ENCODE results near the gene TRIM2.

Gene TRIM2

GRCh38 chr4:153290134-153290533 lies 85.9 kb downstream of the TRIM2 start:
- H3K79me1 ChIP-seq (ENCODE audit: low read length): no peaks in the 10 kb centered on the region
- H3K9ac ChIP-seq (ENCODE audit: low read length): no peak overlapping the region
- H3K56ac ChIP-seq (ENCODE audit: low read length): no peak overlapping the region
- H2BK15ac ChIP-seq (replicated peaks; ENCODE audit: low read depth): no peak overlapping the region
- no peak overlapping the region for H3K18ac ChIP-seq (ENCODE audit: low read length)
- H3K4me2 ChIP-seq (ENCODE audit: low read length): no peak overlapping the region
- no peak overlapping the region for H2BK5ac ChIP-seq (ENCODE audit: low read length)
- no peak overlapping the region for H2AK5ac ChIP-seq (ENCODE audit: low read length)
- H2BK120ac ChIP-seq (ENCODE audit: low read depth, low read length): no peak overlapping the region
- H3K4me1 ChIP-seq (ENCODE audit: control insufficient read depth, low read depth, low read length): no peaks in the 10 kb centered on the region
- DNase-seq: no peak
- H4K5ac ChIP-seq (ENCODE audit: low read length): no peak overlapping the region
- no CpG with 5 or more reads among the region's 3 CpGs for WGBS (ENCODE audit: extremely low coverage, insufficient coverage, low lambda C conversion rate)
- H4K8ac ChIP-seq (ENCODE audit: low read depth, low read length): no peak overlapping the region
- no peaks in the 10 kb centered on the region for H3K79me2 ChIP-seq (ENCODE audit: control insufficient read depth, insufficient read depth, low read length)
- H3K4ac ChIP-seq (ENCODE audit: low read depth, low read length): no peak overlapping the region
- no peak overlapping the region for H3K27ac ChIP-seq (ENCODE audit: low read depth, low read length)
- H3K36me3 ChIP-seq (ENCODE audit: control insufficient read depth, insufficient read depth, low read length): peaks cover 1% of the 10 kb centered on the region
- no peak overlapping the region for H3K4me3 ChIP-seq (ENCODE audit: low read length)
- no peak overlapping the region for H3K23ac ChIP-seq (ENCODE audit: low read length)
- no peaks in the 10 kb centered on the region for H3K27me3 ChIP-seq (ENCODE audit: insufficient read depth, low read length, poor library complexity)

GRCh38 chr4:153291562-153291961 lies 87.3 kb downstream of the TRIM2 start:
- Histone ChIP-seq H3K23ac (ENCODE audit: low read length) (no peak overlapping the region), H3K27ac (ENCODE audit: low read depth, low read length) (no peak overlapping the region), H4K5ac (ENCODE audit: low read length) (no peak overlapping the region), H2BK15ac (replicated peaks; ENCODE audit: low read depth) (no peak overlapping the region), H3K4ac (ENCODE audit: low read depth, low read length) (no peak overlapping the region), H2BK5ac (ENCODE audit: low read length) (no peak overlapping the region), H3K79me2 (ENCODE audit: control insufficient read depth, insufficient read depth, low read length) (no peaks in the 10 kb centered on the region), H3K18ac (ENCODE audit: low read length) (no peak overlapping the region), H2AK5ac (ENCODE audit: low read length) (no peak overlapping the region), H3K56ac (ENCODE audit: low read length) (no peak overlapping the region), H3K27me3 (ENCODE audit: insufficient read depth, low read length, poor library complexity) (no peaks in the 10 kb centered on the region), H3K4me3 (ENCODE audit: low read length) (no peak overlapping the region), H3K4me1 (ENCODE audit: control insufficient read depth, low read depth, low read length) (no peaks in the 10 kb centered on the region), H3K4me2 (ENCODE audit: low read length) (no peak overlapping the region), H3K9ac (ENCODE audit: low read length) (no peak overlapping the region), H4K8ac (ENCODE audit: low read depth, low read length) (no peak overlapping the region), H3K36me3 (ENCODE audit: control insufficient read depth, insufficient read depth, low read length) (peaks cover 3% of the 10 kb centered on the region), H2BK120ac (ENCODE audit: low read depth, low read length) (no peak overlapping the region), H3K79me1 (ENCODE audit: low read length) (no peaks in the 10 kb centered on the region)
- WGBS (ENCODE audit: extremely low coverage, insufficient coverage, low lambda C conversion rate): no CpG with 5 or more reads among the region's 2 CpGs
- no peak for DNase-seq

- no peak overlapping the region for H3K56ac ChIP-seq (ENCODE audit: low read length)
- no peak overlapping the region for H2BK120ac ChIP-seq (ENCODE audit: low read depth, low read length)
- H3K4me1 ChIP-seq (ENCODE audit: control insufficient read depth, low read depth, low read length): no peaks in the 10 kb centered on the region
- H3K4ac ChIP-seq (ENCODE audit: low read depth, low read length): no peak overlapping the region
- H3K23ac ChIP-seq (ENCODE audit: low read length): no peak overlapping the region
- H3K4me2 ChIP-seq (ENCODE audit: low read length): no peak overlapping the region
- H2BK5ac ChIP-seq (ENCODE audit: low read length): no peak overlapping the region
- H2BK15ac ChIP-seq (replicated peaks; ENCODE audit: low read depth): no peak overlapping the region
- no peak for DNase-seq
- no peaks in the 10 kb centered on the region for H3K79me2 ChIP-seq (ENCODE audit: control insufficient read depth, insufficient read depth, low read length)
- H3K18ac ChIP-seq (ENCODE audit: low read length): no peak overlapping the region
- no peaks in the 10 kb centered on the region for H3K27me3 ChIP-seq (ENCODE audit: insufficient read depth, low read length, poor library complexity)
- no peak overlapping the region for H4K8ac ChIP-seq (ENCODE audit: low read depth, low read length)
- no peak overlapping the region for H4K5ac ChIP-seq (ENCODE audit: low read length)
- H3K79me1 ChIP-seq (ENCODE audit: low read length): no peaks in the 10 kb centered on the region
- H3K27ac ChIP-seq (ENCODE audit: low read depth, low read length): no peak overlapping the region
- H3K4me3 ChIP-seq (ENCODE audit: low read length): no peak overlapping the region
- no CpG with 5 or more reads among the region's 4 CpGs for WGBS (ENCODE audit: extremely low coverage, insufficient coverage, low lambda C conversion rate)
- no peak overlapping the region for H2AK5ac ChIP-seq (ENCODE audit: low read length)
- no peak overlapping the region for H3K9ac ChIP-seq (ENCODE audit: low read length)
- peaks cover 3% of the 10 kb centered on the region for H3K36me3 ChIP-seq (ENCODE audit: control insufficient read depth, insufficient read depth, low read length)
Observed at GRCh38 chr4:153292897-153293741, 88.9 kb downstream of the TRIM2 start.

- no peak overlapping the region for H3K56ac ChIP-seq (ENCODE audit: low read length)
- no peak overlapping the region for H4K8ac ChIP-seq (ENCODE audit: low read depth, low read length)
- H3K4me3 ChIP-seq (ENCODE audit: low read length): no peak overlapping the region
- H3K4me1 ChIP-seq (ENCODE audit: control insufficient read depth, low read depth, low read length): no peaks in the 10 kb centered on the region
- H2BK120ac ChIP-seq (ENCODE audit: low read depth, low read length): no peak overlapping the region
- H3K18ac ChIP-seq (ENCODE audit: low read length): no peak overlapping the region
- no peak overlapping the region for H3K27ac ChIP-seq (ENCODE audit: low read depth, low read length)
- peaks cover 3% of the 10 kb centered on the region for H3K36me3 ChIP-seq (ENCODE audit: control insufficient read depth, insufficient read depth, low read length)
- H3K4ac ChIP-seq (ENCODE audit: low read depth, low read length): no peak overlapping the region
- H2BK15ac ChIP-seq (replicated peaks; ENCODE audit: low read depth): no peak overlapping the region
- no peak overlapping the region for H2BK5ac ChIP-seq (ENCODE audit: low read length)
- H3K23ac ChIP-seq (ENCODE audit: low read length): no peak overlapping the region
- WGBS (ENCODE audit: extremely low coverage, insufficient coverage, low lambda C conversion rate): no CpG with 5 or more reads among the region's 5 CpGs
- H3K4me2 ChIP-seq (ENCODE audit: low read length): no peak overlapping the region
- no peaks in the 10 kb centered on the region for H3K79me2 ChIP-seq (ENCODE audit: control insufficient read depth, insufficient read depth, low read length)
- no peak for DNase-seq
- no peaks in the 10 kb centered on the region for H3K79me1 ChIP-seq (ENCODE audit: low read length)
- H4K5ac ChIP-seq (ENCODE audit: low read length): no peak overlapping the region
- no peaks in the 10 kb centered on the region for H3K27me3 ChIP-seq (ENCODE audit: insufficient read depth, low read length, poor library complexity)
- H3K9ac ChIP-seq (ENCODE audit: low read length): no peak overlapping the region
- no peak overlapping the region for H2AK5ac ChIP-seq (ENCODE audit: low read length)
Observed at GRCh38 chr4:153293742-153294057, 89.5 kb downstream of the TRIM2 start.

GRCh38 chr4:153294631-153295030 lies 90.4 kb downstream of the TRIM2 start:
- no peaks in the 10 kb centered on the region for H3K27me3 ChIP-seq (ENCODE audit: insufficient read depth, low read length, poor library complexity)
- no peak overlapping the region for H3K4ac ChIP-seq (ENCODE audit: low read depth, low read length)
- H3K4me3 ChIP-seq (ENCODE audit: low read length): no peak overlapping the region
- H3K18ac ChIP-seq (ENCODE audit: low read length): no peak overlapping the region
- H3K79me2 ChIP-seq (ENCODE audit: control insufficient read depth, insufficient read depth, low read length): no peaks in the 10 kb centered on the region
- H2BK15ac ChIP-seq (replicated peaks; ENCODE audit: low read depth): no peak overlapping the region
- WGBS (ENCODE audit: extremely low coverage, insufficient coverage, low lambda C conversion rate): no CpG with 5 or more reads among the region's 1 CpG
- H4K5ac ChIP-seq (ENCODE audit: low read length): no peak overlapping the region
- no peak overlapping the region for H3K27ac ChIP-seq (ENCODE audit: low read depth, low read length)
- no peak overlapping the region for H3K56ac ChIP-seq (ENCODE audit: low read length)
- no peak overlapping the region for H3K4me2 ChIP-seq (ENCODE audit: low read length)
- H3K9ac ChIP-seq (ENCODE audit: low read length): no peak overlapping the region
- peaks cover 3% of the 10 kb centered on the region for H3K36me3 ChIP-seq (ENCODE audit: control insufficient read depth, insufficient read depth, low read length)
- no peak overlapping the region for H4K8ac ChIP-seq (ENCODE audit: low read depth, low read length)
- no peaks in the 10 kb centered on the region for H3K4me1 ChIP-seq (ENCODE audit: control insufficient read depth, low read depth, low read length)
- no peak overlapping the region for H3K23ac ChIP-seq (ENCODE audit: low read length)
- H2BK5ac ChIP-seq (ENCODE audit: low read length): no peak overlapping the region
- no peak for DNase-seq
- no peaks in the 10 kb centered on the region for H3K79me1 ChIP-seq (ENCODE audit: low read length)
- no peak overlapping the region for H2AK5ac ChIP-seq (ENCODE audit: low read length)
- no peak overlapping the region for H2BK120ac ChIP-seq (ENCODE audit: low read depth, low read length)

Measured in mesendoderm (in vitro differentiated cells).